Keratinocyte (primary cell): ENCODE data around the gene SUSD3. TPM values are rescaled to one million over a fixed set of nuclear protein-coding genes. Genes with fewer than 3 reads are reported as not detected.
"Not testable (repeated sequence)": the region's sequence is repeated elsewhere in the genome, so short reads cannot be mapped to it uniquely, and the experiment has no call there.

Experiments
- DNase-seq: peaks from one replicate; pipeline ENCODE4 v3.0.0-alpha.2; 2011; ENCODE audit warnings: low read depth, missing footprints, low spot score
- FAIRE-seq: peaks from 2 replicates; lab custom pipeline; 2011; peaks lifted over from hg19 to GRCh38; lab: Jason Lieb, UNC
- H2AFZ ChIP-seq: 2 replicates; pipeline ENCODE4 v1.6.0; 2012; ENCODE audit warnings: low read length, control low read depth, inconsistent platforms; ENCODE audit not compliant: control insufficient read depth
- H3K27ac ChIP-seq: 2 replicates; pipeline ENCODE4 v1.5.1; 2011; ENCODE audit warnings: low read length; ENCODE audit not compliant: control insufficient read depth, insufficient read depth
- H3K27me3 ChIP-seq: 3 replicates; pipeline ENCODE4 v1.6.0; 2011; ENCODE audit warnings: low read length; ENCODE audit not compliant: control insufficient read depth, insufficient read depth; ENCODE audit errors: extremely low read depth
- H3K36me3 ChIP-seq, 2 experiments: 2 replicates in 1 of 2; 3 replicates in 1 of 2; pipeline ENCODE4 v1.5.1; 2011; ENCODE audit warnings: low read length in 2 of 2, mild to moderate bottlenecking in 1 of 2; ENCODE audit not compliant: control insufficient read depth in 2 of 2, insufficient read depth in 2 of 2; ENCODE audit errors: extremely low read depth in 1 of 2
- H3K4me1 ChIP-seq: 3 replicates; pipeline ENCODE4 v1.5.1; 2011; ENCODE audit warnings: low read length; ENCODE audit not compliant: control insufficient read depth, insufficient read depth; ENCODE audit errors: extremely low read depth
- H3K4me2 ChIP-seq: 3 replicates; pipeline ENCODE4 v1.6.0; 2011; ENCODE audit warnings: low read depth, low read length; ENCODE audit not compliant: control insufficient read depth, insufficient read depth; ENCODE audit errors: extremely low read depth
- H3K4me3 ChIP-seq, 3 experiments: fragments of 200-600 bp in 1 of 3; sonication (generic) in 1 of 3; 2 replicates in 2 of 3; 3 replicates in 1 of 3; pipeline ENCODE4 v1.5.1; 2011 to 2016; ENCODE audit warnings: low read length in 3 of 3, mild to moderate bottlenecking in 3 of 3, control low read depth in 2 of 3, inconsistent platforms in 1 of 3, low read depth in 1 of 3, mixed read lengths in 1 of 3, mixed run types in 1 of 3, moderate library complexity in 1 of 3; ENCODE audit not compliant: control insufficient read depth in 2 of 3, insufficient read depth in 2 of 3; ENCODE audit errors: extremely low read depth in 1 of 3
- H3K79me2 ChIP-seq: 2 replicates; pipeline ENCODE4 v1.6.0; 2012; ENCODE audit warnings: low read length; ENCODE audit not compliant: control insufficient read depth, insufficient read depth
- H3K9ac ChIP-seq: 3 replicates; pipeline ENCODE4 v1.6.0; 2011; ENCODE audit warnings: low read length; ENCODE audit not compliant: control insufficient read depth, insufficient read depth; ENCODE audit errors: extremely low read depth
- H3K9me1 ChIP-seq: 3 replicates; pipeline ENCODE4 v1.6.0; 2011; ENCODE audit warnings: low read length; ENCODE audit not compliant: control insufficient read depth, insufficient read depth; ENCODE audit errors: extremely low read depth
- H3K9me3 ChIP-seq: 2 replicates; pipeline ENCODE4 v1.5.1; 2012; ENCODE audit warnings: low read depth, low read length; ENCODE audit not compliant: control insufficient read depth
- H4K20me1 ChIP-seq: 3 replicates; pipeline ENCODE4 v1.6.0; 2011; ENCODE audit warnings: low read length; ENCODE audit not compliant: control insufficient read depth, insufficient read depth; ENCODE audit errors: extremely low read depth
- EZH2 ChIP-seq: IDR thresholded peaks from one replicate; pipeline ENCODE4 v1.6.1; 2012; ENCODE audit warnings: inconsistent platforms, mild to moderate bottlenecking, low read length, moderate library complexity
- dilution Hi-C: fragments of 300-500 bp; cut with MboI; formaldehyde crosslinking; loops from one replicate; pipeline ENCODE4 v1.7.0; 2020; ENCODE audit warnings: low sequenced_read_pairs; ENCODE audit not compliant: extremely low pct_ligation_motif_present
- polyA plus RNA-seq, 5 experiments: library from polyadenylated mRNA; depleted of rRNA in 3 of 5; stranded (reverse) in 3 of 5; stranded (forward) in 1 of 5; unstranded in 1 of 5; fragments of >200 nt; gene quantifications; 1 replicate in 1 of 5; 2 replicates in 3 of 5; 3 replicates in 1 of 5; pipeline versions ENCODE4 v1.2.1 to v1.2.3, GENCODE V29; 2011 to 2012; ENCODE audit warnings: missing spikeins in 2 of 5, low read depth in 1 of 5, low replicate concordance in 1 of 5
- TF ChIP-seq, protein P1 (sequence below), 3 experiments: IDR thresholded peaks in 1 of 3; conservative IDR thresholded peaks in 1 of 3; optimal IDR thresholded peaks in 1 of 3; 2 replicates in 2 of 3; 3 replicates in 1 of 3; pipeline versions ENCODE3 to v1.5.1; 2011; ENCODE audit warnings: low read length in 3 of 3, mild to moderate bottlenecking in 3 of 3, moderate library complexity in 2 of 3, control low read depth in 1 of 3, inconsistent platforms in 1 of 3; ENCODE audit not compliant: insufficient read depth in 2 of 3; ENCODE audit errors: extremely low read depth in 1 of 3

SUSD3 gene
- polyA plus RNA-seq, 1 donor (not counting 4 experiments of a cell fraction or from before 2014, with no cell fraction given): 0.20 TPM

- Histone ChIP-seq H3K27me3 (no peaks in the 10 kb centered on the region), H3K9ac (no peak overlapping the region), H3K4me3 (no peak overlapping the region), H3K36me3 (peaks cover 4 to 12% of the 10 kb centered on the region in 2 experiments), H3K9me1 (peaks cover 3% of the 10 kb centered on the region), H4K20me1 (no peaks in the 10 kb centered on the region), H3K4me1 (no peaks in the 10 kb centered on the region), H3K79me2 (no peaks in the 10 kb centered on the region), H3K9me3 (no peaks in the 10 kb centered on the region), H3K4me2 (no peak overlapping the region), H2AFZ (no peak overlapping the region), H3K27ac (no peak overlapping the region)
- FAIRE-seq (no peak), DNase-seq (no peak)
- dilution Hi-C loops: no loop called here
- TF ChIP-seq EZH2: no peak
- TF ChIP-seq, protein P1, sequence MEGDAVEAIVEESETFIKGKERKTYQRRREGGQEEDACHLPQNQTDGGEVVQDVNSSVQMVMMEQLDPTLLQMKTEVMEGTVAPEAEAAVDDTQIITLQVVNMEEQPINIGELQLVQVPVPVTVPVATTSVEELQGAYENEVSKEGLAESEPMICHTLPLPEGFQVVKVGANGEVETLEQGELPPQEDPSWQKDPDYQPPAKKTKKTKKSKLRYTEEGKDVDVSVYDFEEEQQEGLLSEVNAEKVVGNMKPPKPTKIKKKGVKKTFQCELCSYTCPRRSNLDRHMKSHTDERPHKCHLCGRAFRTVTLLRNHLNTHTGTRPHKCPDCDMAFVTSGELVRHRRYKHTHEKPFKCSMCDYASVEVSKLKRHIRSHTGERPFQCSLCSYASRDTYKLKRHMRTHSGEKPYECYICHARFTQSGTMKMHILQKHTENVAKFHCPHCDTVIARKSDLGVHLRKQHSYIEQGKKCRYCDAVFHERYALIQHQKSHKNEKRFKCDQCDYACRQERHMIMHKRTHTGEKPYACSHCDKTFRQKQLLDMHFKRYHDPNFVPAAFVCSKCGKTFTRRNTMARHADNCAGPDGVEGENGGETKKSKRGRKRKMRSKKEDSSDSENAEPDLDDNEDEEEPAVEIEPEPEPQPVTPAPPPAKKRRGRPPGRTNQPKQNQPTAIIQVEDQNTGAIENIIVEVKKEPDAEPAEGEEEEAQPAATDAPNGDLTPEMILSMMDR (optimal IDR thresholded peaks at IDR 0.05 in 1 of 3, IDR thresholded peaks at IDR 0.05 in 1 of 3, conservative IDR thresholded peaks at IDR 0.05 in 1 of 3; ENCODE audit: extremely low read depth in 1 of 3, insufficient read depth in 2 of 3, low read length in 3 of 3): no peak
Measured at GRCh38 chr9:93115486-93116071, 57.1 kb downstream of the SUSD3 start.

- no peaks in the 10 kb centered on the region for H3K9me3 ChIP-seq
- no peaks in the 10 kb centered on the region for H3K4me1 ChIP-seq
- dilution Hi-C loops: no loop called here
- H3K27ac ChIP-seq: no peak overlapping the region
- H4K20me1 ChIP-seq: no peaks in the 10 kb centered on the region
- DNase-seq (no peak), FAIRE-seq (no peak)
- H3K27me3 ChIP-seq: no peaks in the 10 kb centered on the region
- no peaks in the 10 kb centered on the region for H3K79me2 ChIP-seq
- H3K4me3 ChIP-seq: no peak overlapping the region
- TF ChIP-seq, protein P1 (optimal IDR thresholded peaks at IDR 0.05 in 1 of 3, IDR thresholded peaks at IDR 0.05 in 1 of 3, conservative IDR thresholded peaks at IDR 0.05 in 1 of 3; ENCODE audit: extremely low read depth in 1 of 3, insufficient read depth in 2 of 3, low read length in 3 of 3): no peak
- TF ChIP-seq EZH2: no peak
- peaks cover 0 to 8% of the 10 kb centered on the region in 2 experiments for H3K36me3 ChIP-seq
- H3K9ac ChIP-seq: no peak overlapping the region
- H2AFZ ChIP-seq: no peak overlapping the region
- H3K9me1 ChIP-seq: no peaks in the 10 kb centered on the region
- no peak overlapping the region for H3K4me2 ChIP-seq
Measured at GRCh38 chr9:93116072-93116961, 57.8 kb downstream of the SUSD3 start.

DNA sequence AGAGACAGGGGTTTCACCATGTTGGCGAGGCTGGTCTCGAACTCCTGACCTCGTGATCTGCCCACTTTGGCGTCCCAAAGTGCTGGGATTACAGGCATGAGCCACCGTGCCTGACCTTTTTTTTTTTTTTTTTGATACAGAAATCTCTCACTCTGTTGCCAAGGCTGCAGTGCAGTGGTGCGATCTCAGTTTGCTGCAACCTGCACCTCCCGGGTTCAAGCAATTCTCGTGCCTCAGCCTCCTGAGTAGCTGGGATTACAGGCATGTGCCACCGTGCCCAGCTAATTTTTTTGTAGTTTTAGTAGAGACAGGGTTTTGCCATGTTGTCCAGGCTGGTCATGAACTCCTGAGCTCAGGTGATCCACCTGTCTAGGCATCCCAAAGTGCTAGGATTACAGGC lies 59.0 kb downstream of the SUSD3 start:
- dilution Hi-C loops: not testable (repeated sequence)

More for the DNA sequence above, 59.0 kb downstream of the SUSD3 start:
- not testable (repeated sequence) for H3K9me3 ChIP-seq, DNase-seq, H3K27ac ChIP-seq, H3K27me3 ChIP-seq, H3K9me1 ChIP-seq, H4K20me1 ChIP-seq, H3K79me2 ChIP-seq, H3K4me1 ChIP-seq, H3K4me2 ChIP-seq, H2AFZ ChIP-seq, H3K4me3 ChIP-seq, FAIRE-seq, H3K36me3 ChIP-seq, H3K9ac ChIP-seq
